ENCODE data around the gene SELENON. TPM values are rescaled to one million over a fixed set of nuclear protein-coding genes. Genes with fewer than 3 reads are reported as not detected.

The SELENON gene
- total and polyA plus RNA-seq, 2 of the 13 experiments (the other 11 are each of a cell fraction or from before 2014, with no cell fraction given) = 3.8 to 8.0 TPM

DNA sequence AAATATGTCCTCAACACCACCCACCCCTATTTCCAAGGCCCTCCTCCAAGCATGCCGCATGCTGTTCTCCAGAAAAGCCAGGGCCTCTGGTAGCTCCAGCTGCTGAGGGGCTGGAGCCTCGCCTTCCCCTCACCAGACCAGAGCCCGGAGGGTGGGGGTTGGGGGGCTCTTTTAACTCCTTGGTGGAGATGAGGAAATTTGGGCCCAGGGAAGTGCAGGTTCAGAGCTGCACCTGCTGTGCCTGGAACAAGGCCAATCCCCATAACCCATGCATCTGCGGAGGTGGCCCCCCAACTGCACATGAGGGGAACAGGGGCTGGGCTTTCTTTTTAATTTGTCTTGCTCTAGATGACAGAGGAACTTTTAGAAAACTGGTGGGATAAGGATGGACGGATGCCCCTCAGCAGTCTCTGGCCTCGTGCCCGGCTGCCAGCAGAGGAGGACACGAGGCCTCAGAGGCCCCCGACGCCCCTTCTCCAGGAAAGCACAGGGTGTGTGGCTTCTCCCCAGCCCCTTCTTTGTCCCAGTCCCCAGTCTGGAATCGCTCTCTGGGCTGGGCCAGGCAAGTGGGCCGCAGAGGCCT, 550 bp upstream of the SELENON start (continued):
- no peak for TF ChIP-seq HMGXB3 (CRISPR knock-in tag; IDR thresholded peaks at IDR 0.05; ENCODE audit: borderline replicate concordance)
- no peak for TF ChIP-seq CBX1 (IDR thresholded peaks at IDR 0.05; ENCODE audit: low read depth)
- peak; percentile 64; the same call in 1 of the 2 replicates for TF ChIP-seq ZNF687 (CRISPR knock-in tag; IDR thresholded peaks at IDR 0.05)
- TF ChIP-seq PAF1 (CRISPR knock-in tag; IDR thresholded peaks at IDR 0.05) = no peak
- TF ChIP-seq MEF2D (CRISPR knock-in tag; IDR thresholded peaks at IDR 0.05) = no peak
- TF ChIP-seq AFF4 (CRISPR knock-in tag; IDR thresholded peaks at IDR 0.05) = no peak
- TF ChIP-seq RNF2 (conservative IDR thresholded peaks at IDR 0.05; ENCODE audit: low read depth) = 0 out of 2 replicates have a peak, but pooled peaks have one; percentile 61
- no peak for TF ChIP-seq KDM4B (CRISPR knock-in tag; IDR thresholded peaks at IDR 0.05)
- TF ChIP-seq, protein P1, sequence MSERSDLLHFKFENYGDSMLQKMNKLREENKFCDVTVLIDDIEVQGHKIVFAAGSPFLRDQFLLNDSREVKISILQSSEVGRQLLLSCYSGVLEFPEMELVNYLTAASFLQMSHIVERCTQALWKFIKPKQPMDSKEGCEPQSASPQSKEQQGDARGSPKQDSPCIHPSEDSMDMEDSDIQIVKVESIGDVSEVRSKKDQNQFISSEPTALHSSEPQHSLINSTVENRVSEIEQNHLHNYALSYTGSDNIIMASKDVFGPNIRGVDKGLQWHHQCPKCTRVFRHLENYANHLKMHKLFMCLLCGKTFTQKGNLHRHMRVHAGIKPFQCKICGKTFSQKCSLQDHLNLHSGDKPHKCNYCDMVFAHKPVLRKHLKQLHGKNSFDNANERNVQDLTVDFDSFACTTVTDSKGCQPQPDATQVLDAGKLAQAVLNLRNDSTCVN (CRISPR knock-in tag; IDR thresholded peaks at IDR 0.05; ENCODE audit: borderline replicate concordance) = no peak
- TF ChIP-seq ZNF256 (CRISPR knock-in tag; conservative IDR thresholded peaks at IDR 0.05) = no peak
- 0 out of 2 replicates have a peak, but pooled peaks have one; percentile 17 for TF ChIP-seq SALL1 (CRISPR knock-in tag; IDR thresholded peaks at IDR 0.05)
- TF ChIP-seq ZFP91 (CRISPR knock-in tag; IDR thresholded peaks at IDR 0.05; ENCODE audit: borderline replicate concordance) = peak; percentile 62; the same call in 1 of the 2 replicates
- TF ChIP-seq ZNF30 (CRISPR knock-in tag; IDR thresholded peaks at IDR 0.05) = 0 out of 2 replicates have a peak, but pooled peaks have one; percentile 46
